ENCODE measurements around the gene NFIB. TPM values are rescaled to one million over a fixed set of nuclear protein-coding genes. Genes with fewer than 3 reads are reported as not detected.

The NFIB gene
- total and polyA plus RNA-seq, 2 donors from 2014 or later, result 15.6 to 112 TPM

GRCh38 chr9:14111696-14112095 lies 202.2 kb downstream of the NFIB start:
- Histone ChIP-seq H3K4me1 (ENCODE audit: control insufficient read depth in 2 of 3, insufficient read depth in 2 of 3, low read depth in 1 of 3, low read length in 3 of 3) (no peaks in the 10 kb centered on the region), H3K4me3 (ENCODE audit: low read length in 3 of 3) (no peak overlapping the region), H3K36me3 (ENCODE audit: control insufficient read depth in 2 of 3, insufficient read depth in 3 of 3, low read length in 3 of 3) (peaks cover 0 to 16% (median 16%) of the 10 kb centered on the region in 3 donors), H3K27ac (ENCODE audit: low read depth in 2 of 2, low read length in 2 of 2) (no peak overlapping the region), H3K9me3 (ENCODE audit: control insufficient read depth in 2 of 3, insufficient read depth in 1 of 3, low read length in 3 of 3) (no peaks in the 10 kb centered on the region), H3K27me3 (ENCODE audit: control insufficient read depth, insufficient read depth, low read length) (no peaks in the 10 kb centered on the region), H3K9ac (ENCODE audit: low read length in 3 of 3) (no peak overlapping the region)
- TF ChIP-seq, protein P1, sequence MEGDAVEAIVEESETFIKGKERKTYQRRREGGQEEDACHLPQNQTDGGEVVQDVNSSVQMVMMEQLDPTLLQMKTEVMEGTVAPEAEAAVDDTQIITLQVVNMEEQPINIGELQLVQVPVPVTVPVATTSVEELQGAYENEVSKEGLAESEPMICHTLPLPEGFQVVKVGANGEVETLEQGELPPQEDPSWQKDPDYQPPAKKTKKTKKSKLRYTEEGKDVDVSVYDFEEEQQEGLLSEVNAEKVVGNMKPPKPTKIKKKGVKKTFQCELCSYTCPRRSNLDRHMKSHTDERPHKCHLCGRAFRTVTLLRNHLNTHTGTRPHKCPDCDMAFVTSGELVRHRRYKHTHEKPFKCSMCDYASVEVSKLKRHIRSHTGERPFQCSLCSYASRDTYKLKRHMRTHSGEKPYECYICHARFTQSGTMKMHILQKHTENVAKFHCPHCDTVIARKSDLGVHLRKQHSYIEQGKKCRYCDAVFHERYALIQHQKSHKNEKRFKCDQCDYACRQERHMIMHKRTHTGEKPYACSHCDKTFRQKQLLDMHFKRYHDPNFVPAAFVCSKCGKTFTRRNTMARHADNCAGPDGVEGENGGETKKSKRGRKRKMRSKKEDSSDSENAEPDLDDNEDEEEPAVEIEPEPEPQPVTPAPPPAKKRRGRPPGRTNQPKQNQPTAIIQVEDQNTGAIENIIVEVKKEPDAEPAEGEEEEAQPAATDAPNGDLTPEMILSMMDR (IDR thresholded peaks at IDR 0.05; ENCODE audit: borderline replicate concordance, extremely low read depth, insufficient read depth), result no peak
- intact Hi-C loops (cut with DNase I), result no loop called here
- DNase-seq (no peak), FAIRE-seq (no peak)

- no peak overlapping the region for H3K27ac ChIP-seq (ENCODE audit: low read depth in 2 of 2, low read length in 2 of 2)
- DNase-seq, result no peak
- H3K4me1 ChIP-seq (ENCODE audit: control insufficient read depth in 2 of 3, insufficient read depth in 2 of 3, low read depth in 1 of 3, low read length in 3 of 3), result no peaks in the 10 kb centered on the region
- peaks cover 0 to 5% (median 2%) of the 10 kb centered on the region in 3 donors for H3K36me3 ChIP-seq (ENCODE audit: control insufficient read depth in 2 of 3, insufficient read depth in 3 of 3, low read length in 3 of 3)
- no peak for FAIRE-seq
- no peaks in the 10 kb centered on the region for H3K27me3 ChIP-seq (ENCODE audit: control insufficient read depth, insufficient read depth, low read length)
- no peak overlapping the region for H3K9ac ChIP-seq (ENCODE audit: low read length in 3 of 3)
- H3K4me3 ChIP-seq (ENCODE audit: low read length in 3 of 3), result no peak overlapping the region
- TF ChIP-seq, protein P1 (IDR thresholded peaks at IDR 0.05; ENCODE audit: borderline replicate concordance, extremely low read depth, insufficient read depth), result no peak
- H3K9me3 ChIP-seq (ENCODE audit: control insufficient read depth in 2 of 3, insufficient read depth in 1 of 3, low read length in 3 of 3), result no peaks in the 10 kb centered on the region
- intact Hi-C loops (cut with DNase I), result no loop called here
Measured at GRCh38 chr9:14107977-14108376, 206.0 kb downstream of the NFIB start.

- no peaks in the 10 kb centered on the region for H3K27me3 ChIP-seq (ENCODE audit: control insufficient read depth, insufficient read depth, low read length)
- no peaks in the 10 kb centered on the region for H3K9me3 ChIP-seq (ENCODE audit: control insufficient read depth in 2 of 3, insufficient read depth in 1 of 3, low read length in 3 of 3)
- intact Hi-C loops (cut with DNase I), result no loop called here
- H3K36me3 ChIP-seq (ENCODE audit: control insufficient read depth in 2 of 3, insufficient read depth in 3 of 3, low read length in 3 of 3), result peaks cover 0 to under 1% (median 0%) of the 10 kb centered on the region in 3 donors
- FAIRE-seq, result no peak
- no peak for DNase-seq
- H3K4me1 ChIP-seq (ENCODE audit: control insufficient read depth in 2 of 3, insufficient read depth in 2 of 3, low read depth in 1 of 3, low read length in 3 of 3), result no peaks in the 10 kb centered on the region
- H3K4me3 ChIP-seq (ENCODE audit: low read length in 3 of 3), result no peak overlapping the region
- H3K27ac ChIP-seq (ENCODE audit: low read depth in 2 of 2, low read length in 2 of 2), result no peak overlapping the region
- TF ChIP-seq, protein P1 (IDR thresholded peaks at IDR 0.05; ENCODE audit: borderline replicate concordance, extremely low read depth, insufficient read depth), result no peak
- H3K9ac ChIP-seq (ENCODE audit: low read length in 3 of 3), result no peak overlapping the region
Measured at GRCh38 chr9:14107495-14107894, 206.4 kb downstream of the NFIB start.

- intact Hi-C loops (cut with DNase I), result no loop called here
Measured at GRCh38 chr9:14106699-14107098, 207.2 kb downstream of the NFIB start.

More at GRCh38 chr9:14106699-14107098, 207.2 kb downstream of the NFIB start:
- no peak for DNase-seq
- no peaks in the 10 kb centered on the region for H3K27me3 ChIP-seq (ENCODE audit: control insufficient read depth, insufficient read depth, low read length)
- H3K27ac ChIP-seq (ENCODE audit: low read depth in 2 of 2, low read length in 2 of 2), result no peak overlapping the region
- H3K4me1 ChIP-seq (ENCODE audit: control insufficient read depth in 2 of 3, insufficient read depth in 2 of 3, low read depth in 1 of 3, low read length in 3 of 3), result no peaks in the 10 kb centered on the region
- H3K4me3 ChIP-seq (ENCODE audit: low read length in 3 of 3), result no peak overlapping the region
- no peak for FAIRE-seq
- TF ChIP-seq, protein P1 (IDR thresholded peaks at IDR 0.05; ENCODE audit: borderline replicate concordance, extremely low read depth, insufficient read depth), result no peak
- no peaks in the 10 kb centered on the region for H3K9me3 ChIP-seq (ENCODE audit: control insufficient read depth in 2 of 3, insufficient read depth in 1 of 3, low read length in 3 of 3)
- no peaks in the 10 kb centered on the region for H3K36me3 ChIP-seq (ENCODE audit: control insufficient read depth in 2 of 3, insufficient read depth in 3 of 3, low read length in 3 of 3)
- no peak overlapping the region for H3K9ac ChIP-seq (ENCODE audit: low read length in 3 of 3)

All from kidney (tissue), 14 donors.